ENCODE measurements around the gene KLF6. TPM values are rescaled to one million over a fixed set of nuclear protein-coding genes. Genes with fewer than 3 reads are reported as not detected.

KLF6 gene
- polyA plus RNA-seq, 1 donor from 2014 or later, result 10.4 TPM

- H3K27me3 ChIP-seq (ENCODE audit: insufficient read depth, low read depth, low read length), result no peaks in the 10 kb centered on the region
- H3K4me2 ChIP-seq (ENCODE audit: low read length), result no peak overlapping the region
- no peak overlapping the region for H3K27ac ChIP-seq (ENCODE audit: low read length)
- H3K9me3 ChIP-seq (ENCODE audit: low read length), result no peaks in the 10 kb centered on the region
- H4K20me1 ChIP-seq (ENCODE audit: insufficient read depth), result no peaks in the 10 kb centered on the region
- no peak overlapping the region for H2AFZ ChIP-seq (ENCODE audit: low read depth, low read length)
- no peaks in the 10 kb centered on the region for H3K36me3 ChIP-seq (ENCODE audit: insufficient read depth, low read length)
- no peaks in the 10 kb centered on the region for H3K79me2 ChIP-seq (replicated peaks; ENCODE audit: insufficient read depth, low read length)
- H3F3A ChIP-seq (ENCODE audit: insufficient read depth, low read length, poor library complexity, severe bottlenecking), result peaks cover 5% of the 10 kb centered on the region
- H3K9ac ChIP-seq (ENCODE audit: low read length), result no peak overlapping the region
- TF ChIP-seq SMC3 (conservative IDR thresholded peaks at IDR 0.05; ENCODE audit: poor library complexity) (no peak), RAD21 (conservative IDR thresholded peaks at IDR 0.05) (no peak), REST (IDR thresholded peaks at IDR 0.05; ENCODE audit: borderline replicate concordance) (no peak), POLR2AphosphoS5 (IDR thresholded peaks at IDR 0.05) (no peak), CTCF (IDR thresholded peaks at IDR 0.05; ENCODE audit: poor library complexity, severe bottlenecking) (no peak), TAF1 (IDR thresholded peaks at IDR 0.05; ENCODE audit: low read depth) (no peak), MXI1 (conservative IDR thresholded peaks at IDR 0.05; ENCODE audit: poor library complexity, severe bottlenecking) (no peak), EZH2 (IDR thresholded peaks at IDR 0.05; ENCODE audit: borderline replicate concordance, insufficient read depth, low read length, poor library complexity, severe bottlenecking) (no peak), EP300 (conservative IDR thresholded peaks at IDR 0.05; ENCODE audit: poor library complexity, severe bottlenecking) (no peak)
- H3K9me2 ChIP-seq (ENCODE audit: insufficient read depth, low read length), result no peaks in the 10 kb centered on the region
- no peak overlapping the region for H3K4me3 ChIP-seq (ENCODE audit: low read length)
Observed at GRCh38 chr10:3747984-3748383, 37.0 kb downstream of the KLF6 start.

- no peaks in the 10 kb centered on the region for H3K27me3 ChIP-seq (ENCODE audit: insufficient read depth, low read depth, low read length)
- no peaks in the 10 kb centered on the region for H3K9me3 ChIP-seq (ENCODE audit: low read length)
- no peak overlapping the region for H3K4me3 ChIP-seq (ENCODE audit: low read length)
- no peaks in the 10 kb centered on the region for H4K20me1 ChIP-seq (ENCODE audit: insufficient read depth)
- no peak overlapping the region for H3K9ac ChIP-seq (ENCODE audit: low read length)
- peaks cover 5% of the 10 kb centered on the region for H3F3A ChIP-seq (ENCODE audit: insufficient read depth, low read length, poor library complexity, severe bottlenecking)
- no peaks in the 10 kb centered on the region for H3K36me3 ChIP-seq (ENCODE audit: insufficient read depth, low read length)
- H2AFZ ChIP-seq (ENCODE audit: low read depth, low read length), result no peak overlapping the region
- H3K79me2 ChIP-seq (replicated peaks; ENCODE audit: insufficient read depth, low read length), result no peaks in the 10 kb centered on the region
- no peak for TF ChIP-seq POLR2AphosphoS5 (IDR thresholded peaks at IDR 0.05)
- TF ChIP-seq REST (IDR thresholded peaks at IDR 0.05; ENCODE audit: borderline replicate concordance), result no peak
- no peak for TF ChIP-seq EP300 (conservative IDR thresholded peaks at IDR 0.05; ENCODE audit: poor library complexity, severe bottlenecking)
- TF ChIP-seq EZH2 (IDR thresholded peaks at IDR 0.05; ENCODE audit: borderline replicate concordance, insufficient read depth, low read length, poor library complexity, severe bottlenecking), result no peak
- TF ChIP-seq RAD21 (conservative IDR thresholded peaks at IDR 0.05), result no peak
- no peak for TF ChIP-seq SMC3 (conservative IDR thresholded peaks at IDR 0.05; ENCODE audit: poor library complexity)
- no peak overlapping the region for H3K4me2 ChIP-seq (ENCODE audit: low read length)
- no peak overlapping the region for H3K27ac ChIP-seq (ENCODE audit: low read length)
- H3K9me2 ChIP-seq (ENCODE audit: insufficient read depth, low read length), result no peaks in the 10 kb centered on the region
Observed at GRCh38 chr10:3747248-3747960, 37.6 kb downstream of the KLF6 start.

All from neural cell (in vitro differentiated cells).